Activated T-cell treated with anti-CD3 and anti-CD28 coated beads, Interleukin-2, amount 50 U/mL, for 4 hours (primary cell): ENCODE results near the gene CLIC3. TPM values are rescaled to one million over a fixed set of nuclear protein-coding genes. Genes with fewer than 3 reads are reported as not detected.

Experiments used
- ATAC-seq, 2 donors: fragments of 200-7000 bp; cut with Tn5 transposase; one replicate each; pipeline ENCODE4 v1.10.0; 2021
- DNase-seq: peaks from one replicate; pipeline ENCODE4 v3.0.0-alpha.2; 2020
- H3K27me3 Mint-ChIP-seq: one replicate; pipeline ENCODE4 v1.8.0; 2021; ENCODE audit warnings: low read depth, mixed read lengths
- H3K36me3 Mint-ChIP-seq: one replicate; pipeline ENCODE4 v1.8.0; 2022; ENCODE audit warnings: mixed read lengths; ENCODE audit not compliant: insufficient read depth
- H3K4me1 Mint-ChIP-seq: one replicate; pipeline ENCODE4 v1.8.0; 2021; ENCODE audit warnings: low read depth, mixed read lengths
- H3K4me3 Mint-ChIP-seq: one replicate; pipeline ENCODE4 v1.8.0; 2021; ENCODE audit warnings: mild to moderate bottlenecking, moderate library complexity, mixed read lengths
- H3K9me3 Mint-ChIP-seq: one replicate; pipeline ENCODE4 v1.8.0; 2021; ENCODE audit warnings: mixed read lengths
- total RNA-seq, 3 donors: library from RNA; stranded (reverse); gene quantifications; one replicate each; pipeline ENCODE4 v1.2.1, GENCODE V29; 2021

Gene CLIC3
- total RNA-seq, 3 donors from 2014 or later = 0.18 to 0.54 TPM; not detected in 1

DNA sequence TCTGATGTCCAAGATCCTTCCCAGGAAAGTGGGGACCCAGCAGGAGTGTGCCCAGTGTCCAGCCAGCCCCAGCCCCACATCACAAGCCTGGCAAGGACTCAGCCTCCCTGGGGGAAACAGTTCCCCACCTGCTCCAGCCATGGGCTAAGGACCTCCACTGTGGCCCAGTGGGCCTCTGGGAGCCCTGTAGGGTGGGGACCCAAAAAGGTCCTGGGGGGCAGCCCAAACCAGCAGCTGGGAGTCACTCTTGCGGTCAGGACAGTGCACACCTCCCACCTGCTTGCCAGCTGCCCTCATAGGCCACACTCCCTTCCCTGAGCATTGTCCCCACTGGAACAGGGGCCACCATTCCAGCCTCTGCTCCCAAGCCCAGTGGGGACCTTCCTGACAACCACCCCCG is 30.0 kb upstream of the CLIC3 start:
- Mint-ChIP-seq H3K27me3 (no peaks in the 10 kb centered on the region), H3K4me1 (peaks cover 32% of the 10 kb centered on the region), H3K4me3 (peak overlapping the region; percentile 78), H3K9me3 (no peaks in the 10 kb centered on the region), H3K36me3 (no peaks in the 10 kb centered on the region)
- DNase-seq (no peak), ATAC-seq (no peak)

DNA sequence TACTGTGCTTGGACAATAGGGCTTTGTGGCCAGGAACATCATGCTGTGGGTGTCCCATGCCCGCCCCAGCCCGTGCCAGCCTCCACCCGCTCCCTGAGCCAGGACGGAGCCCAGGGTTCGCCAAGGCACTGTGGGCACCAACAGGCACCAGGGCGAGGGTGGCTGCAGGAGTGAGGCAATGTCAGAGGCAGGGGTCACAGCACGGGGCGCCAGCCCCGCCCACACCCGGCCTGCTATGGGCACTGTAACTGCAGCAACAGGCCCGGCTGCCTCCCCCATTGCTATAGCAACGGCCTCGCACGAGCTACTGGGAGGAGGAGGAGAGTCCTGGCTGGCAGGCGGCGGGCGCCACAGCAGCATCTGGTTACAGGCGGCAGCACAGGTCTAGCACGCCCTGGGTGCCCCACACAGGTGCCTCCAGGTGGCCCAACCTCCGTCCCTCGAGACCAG is 29.2 kb upstream of the CLIC3 start:
- Mint-ChIP-seq H3K27me3 (no peaks in the 10 kb centered on the region), H3K4me3 (no peak overlapping the region), H3K36me3 (no peaks in the 10 kb centered on the region), H3K9me3 (no peaks in the 10 kb centered on the region), H3K4me1 (peaks cover 26% of the 10 kb centered on the region)
- no peak for DNase-seq
- no peak for ATAC-seq

DNA sequence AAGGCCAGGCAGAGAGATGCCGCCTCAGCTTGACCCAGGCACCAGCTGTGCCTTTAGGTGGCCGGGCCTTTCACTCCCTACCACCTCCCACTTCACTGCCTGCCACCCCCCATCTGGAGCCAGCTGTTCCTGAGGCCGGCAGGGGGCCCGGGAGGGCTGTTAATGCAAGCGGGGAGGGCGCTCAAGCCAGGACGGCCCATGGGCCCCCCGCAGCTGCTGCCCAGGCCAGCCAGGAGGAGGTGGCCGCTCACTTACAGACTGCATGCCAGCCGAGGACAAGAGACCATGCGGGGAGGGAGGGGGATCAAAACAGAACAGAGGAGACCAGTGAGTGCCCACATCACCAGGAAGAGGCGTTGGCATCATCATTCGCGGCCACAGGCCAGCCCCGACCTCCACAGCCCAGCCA is 27.2 kb upstream of the CLIC3 start:
- Mint-ChIP-seq H3K27me3 (no peaks in the 10 kb centered on the region), H3K4me3 (no peak overlapping the region), H3K36me3 (no peaks in the 10 kb centered on the region), H3K9me3 (no peaks in the 10 kb centered on the region), H3K4me1 (peaks cover 10% of the 10 kb centered on the region)
- ATAC-seq = no peak
- no peak for DNase-seq

DNA sequence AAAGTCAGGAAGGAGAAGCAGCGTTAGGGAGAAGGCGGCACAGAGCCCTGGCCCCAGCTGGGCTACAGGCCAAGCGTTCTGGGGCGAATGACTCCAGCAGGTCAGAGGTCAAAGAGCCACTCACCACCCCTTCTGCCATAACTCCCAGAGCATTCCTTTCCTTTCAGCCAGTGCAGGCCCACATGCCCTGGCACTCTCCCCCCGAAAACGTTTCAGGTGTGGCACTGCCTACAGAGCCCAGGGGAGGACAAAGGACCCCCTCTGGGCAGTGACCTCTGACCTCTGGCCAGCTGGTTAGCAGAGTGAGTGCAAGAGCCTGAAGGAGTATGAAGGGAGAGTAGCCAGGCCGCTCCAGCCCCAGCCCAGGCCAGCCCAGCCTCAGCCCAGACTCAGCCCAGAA is 26.8 kb upstream of the CLIC3 start:
- ATAC-seq = no peak

DNA sequence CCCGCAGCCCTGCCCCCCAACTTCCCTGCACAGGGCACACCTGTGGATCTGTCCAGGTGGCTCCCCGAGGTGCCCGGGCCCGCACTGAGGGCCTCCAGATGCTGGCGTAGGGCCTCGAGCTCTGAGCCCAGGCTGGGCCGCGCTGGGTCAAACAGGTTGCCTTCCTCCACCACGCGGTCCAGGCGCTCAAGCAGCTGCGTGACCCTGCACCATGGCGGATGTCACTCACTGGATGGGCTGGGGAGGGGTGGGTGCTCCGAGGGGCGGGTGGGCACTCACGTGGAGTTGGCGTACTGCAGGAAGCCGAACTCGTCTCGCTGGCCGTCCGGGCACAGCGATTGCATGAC is 26.3 kb upstream of the CLIC3 start:
- no peak for DNase-seq
- Mint-ChIP-seq H3K27me3 (no peaks in the 10 kb centered on the region), H3K9me3 (no peaks in the 10 kb centered on the region), H3K4me3 (no peak overlapping the region), H3K36me3 (no peaks in the 10 kb centered on the region), H3K4me1 (peaks cover 10% of the 10 kb centered on the region)
- ATAC-seq = no peak

More for the DNA sequence above, 26.8 kb upstream of the CLIC3 start:
- Mint-ChIP-seq H3K4me3 (no peak overlapping the region), H3K36me3 (no peaks in the 10 kb centered on the region), H3K4me1 (peaks cover 10% of the 10 kb centered on the region), H3K27me3 (no peaks in the 10 kb centered on the region), H3K9me3 (no peaks in the 10 kb centered on the region)
- no peak for DNase-seq

DNA sequence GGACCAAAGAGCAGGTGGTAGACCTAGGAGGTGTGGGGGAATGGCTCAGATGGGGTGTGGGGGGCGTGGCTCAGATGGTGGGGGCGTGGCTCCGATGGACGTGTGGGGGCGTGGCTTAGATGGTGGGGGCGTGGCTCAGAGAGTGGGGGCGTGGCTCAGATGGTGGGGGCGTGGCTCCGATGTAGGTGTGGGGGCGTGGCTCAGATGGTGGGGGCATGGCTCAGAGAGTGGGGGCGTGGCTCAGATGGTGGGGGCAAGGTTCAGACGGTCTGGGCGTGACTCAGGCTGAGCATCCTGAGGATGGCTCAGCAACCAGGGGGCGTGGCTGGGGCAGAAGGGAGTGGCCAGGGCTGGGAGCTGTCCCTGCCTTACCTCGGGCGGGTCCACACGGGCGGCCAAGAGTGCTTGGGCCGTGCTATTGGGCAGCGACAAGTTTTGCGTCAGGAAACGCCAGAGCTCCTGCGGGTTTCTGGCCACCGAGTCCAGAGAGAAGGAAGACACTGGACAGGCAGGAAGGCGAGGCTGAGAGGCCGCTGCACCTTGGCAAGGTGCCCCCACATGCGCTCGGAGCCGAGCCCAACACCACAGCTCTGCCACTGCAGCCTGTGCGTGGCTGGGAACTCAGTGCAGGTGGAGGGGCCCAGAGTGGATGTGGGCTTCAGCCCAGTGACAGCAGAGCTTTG is 25.8 kb upstream of the CLIC3 start:
- Mint-ChIP-seq H3K4me3 (no peak overlapping the region), H3K9me3 (no peaks in the 10 kb centered on the region), H3K27me3 (no peaks in the 10 kb centered on the region), H3K4me1 (peaks cover 8% of the 10 kb centered on the region), H3K36me3 (no peaks in the 10 kb centered on the region)
- peak; percentile 70 for DNase-seq
- peak; percentile 87 to 92 for ATAC-seq

DNA sequence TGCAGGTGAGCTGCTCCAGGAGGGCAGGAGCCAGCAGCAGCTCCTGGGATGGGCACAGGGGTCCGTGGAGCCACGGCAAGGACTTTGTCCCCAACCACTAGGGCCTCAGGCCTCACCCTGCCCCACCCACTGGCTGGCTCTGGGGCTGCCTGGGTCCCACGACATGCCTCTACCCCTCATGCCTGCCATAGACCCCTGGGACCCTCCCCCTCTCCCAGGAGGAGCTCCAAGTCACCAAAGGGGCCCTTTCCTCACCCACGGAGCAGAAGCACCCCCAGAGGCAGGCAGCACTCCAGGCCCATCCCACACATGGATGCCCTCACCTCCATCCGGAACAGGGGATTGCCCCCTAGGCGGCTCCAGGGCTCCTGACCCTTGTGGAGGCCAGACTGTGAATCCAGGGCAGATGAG is 25.2 kb upstream of the CLIC3 start:
- no peak overlapping the region for H3K4me3 Mint-ChIP-seq
- no peaks in the 10 kb centered on the region for H3K9me3 Mint-ChIP-seq
- peaks cover 3% of the 10 kb centered on the region for H3K4me1 Mint-ChIP-seq
- H3K36me3 Mint-ChIP-seq = no peaks in the 10 kb centered on the region
- H3K27me3 Mint-ChIP-seq = no peaks in the 10 kb centered on the region
- ATAC-seq (no peak), DNase-seq (no peak)

DNA sequence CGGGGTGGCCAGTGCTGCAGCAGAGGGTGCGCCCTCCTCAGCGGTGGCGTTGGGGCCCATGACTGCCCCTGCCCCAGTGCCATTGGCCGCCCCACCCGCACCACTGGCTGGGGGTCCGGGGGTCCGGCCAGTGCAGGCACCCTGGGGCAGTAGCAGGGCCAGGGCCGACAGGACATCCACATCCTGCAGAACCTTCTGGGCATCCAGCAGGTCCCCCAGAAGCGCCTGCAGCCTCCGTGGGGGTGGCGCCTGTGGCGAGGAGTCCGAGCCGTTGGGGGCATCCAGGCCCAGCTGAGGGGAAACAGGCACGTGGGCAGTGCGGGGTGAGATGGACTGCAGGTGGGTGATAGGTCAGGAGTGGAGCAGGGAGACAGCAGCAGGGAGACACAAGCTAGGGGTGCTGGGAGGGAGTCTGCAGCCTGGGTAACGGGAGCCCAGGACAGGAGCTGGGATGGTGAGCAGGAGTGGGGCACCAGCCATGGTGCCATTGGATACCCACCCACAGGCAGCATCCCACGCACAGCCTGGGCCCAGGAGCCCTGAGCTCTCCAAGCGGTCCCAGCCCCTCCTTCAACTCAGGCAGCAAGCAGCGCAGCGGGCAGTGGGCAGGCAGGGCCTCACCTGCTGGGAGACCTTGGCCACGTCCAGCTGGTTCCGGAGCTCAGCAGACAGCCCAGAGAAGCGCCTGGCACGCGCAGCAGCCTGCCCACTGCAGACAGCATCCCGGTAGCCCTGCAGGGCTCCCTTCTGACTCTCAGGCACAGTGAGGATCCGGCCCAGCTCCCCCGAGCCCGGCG is 24.6 kb upstream of the CLIC3 start:
- ATAC-seq (no peak), DNase-seq (no peak)
- H3K9me3 Mint-ChIP-seq = no peaks in the 10 kb centered on the region
- H3K4me1 Mint-ChIP-seq = peaks cover 2% of the 10 kb centered on the region
- no peak overlapping the region for H3K4me3 Mint-ChIP-seq
- H3K36me3 Mint-ChIP-seq = no peaks in the 10 kb centered on the region
- H3K27me3 Mint-ChIP-seq = no peaks in the 10 kb centered on the region

DNA sequence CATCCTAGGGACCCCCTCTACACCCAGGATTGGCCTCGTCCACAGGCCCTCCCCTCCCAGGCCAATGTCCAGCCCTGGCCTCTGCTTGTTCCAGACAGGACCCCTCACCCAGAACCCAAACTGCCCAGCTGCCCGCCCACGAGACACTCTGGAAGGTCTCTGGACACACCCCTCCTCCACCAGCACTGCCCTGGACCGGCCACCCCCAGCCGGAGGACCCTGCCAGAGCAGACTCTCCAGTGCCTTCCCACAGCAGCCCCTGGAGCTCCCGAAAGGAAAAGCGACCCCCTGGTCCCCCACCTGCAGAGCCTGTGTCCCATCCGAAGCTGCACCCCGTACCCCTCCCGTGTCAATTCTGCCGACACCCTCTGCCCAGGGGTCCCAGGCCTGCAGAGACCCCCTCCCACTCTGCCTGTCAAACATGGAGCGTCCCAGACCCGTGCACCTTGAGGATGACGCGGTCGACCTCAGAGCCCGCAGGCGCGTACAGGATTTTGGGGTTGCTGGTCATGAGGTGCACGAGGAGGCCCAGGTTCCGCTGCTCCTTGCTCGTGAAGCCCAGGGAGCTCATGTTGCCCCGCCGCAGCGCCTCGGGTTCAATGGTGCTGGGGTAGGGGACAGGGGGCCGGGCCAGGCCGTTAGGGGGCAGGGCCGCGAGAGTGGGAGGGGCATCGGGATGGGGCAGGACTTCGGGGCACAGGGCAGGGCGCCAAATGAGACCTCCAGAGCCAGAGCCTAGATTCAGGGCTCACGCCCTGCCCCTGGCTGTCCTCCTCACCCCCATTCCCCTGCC is 23.7 kb upstream of the CLIC3 start:
- no peak for DNase-seq
- H3K9me3 Mint-ChIP-seq = no peaks in the 10 kb centered on the region
- H3K4me1 Mint-ChIP-seq = peaks cover 2% of the 10 kb centered on the region
- no peaks in the 10 kb centered on the region for H3K36me3 Mint-ChIP-seq
- no peak for ATAC-seq
- H3K27me3 Mint-ChIP-seq = no peaks in the 10 kb centered on the region
- no peak overlapping the region for H3K4me3 Mint-ChIP-seq

DNA sequence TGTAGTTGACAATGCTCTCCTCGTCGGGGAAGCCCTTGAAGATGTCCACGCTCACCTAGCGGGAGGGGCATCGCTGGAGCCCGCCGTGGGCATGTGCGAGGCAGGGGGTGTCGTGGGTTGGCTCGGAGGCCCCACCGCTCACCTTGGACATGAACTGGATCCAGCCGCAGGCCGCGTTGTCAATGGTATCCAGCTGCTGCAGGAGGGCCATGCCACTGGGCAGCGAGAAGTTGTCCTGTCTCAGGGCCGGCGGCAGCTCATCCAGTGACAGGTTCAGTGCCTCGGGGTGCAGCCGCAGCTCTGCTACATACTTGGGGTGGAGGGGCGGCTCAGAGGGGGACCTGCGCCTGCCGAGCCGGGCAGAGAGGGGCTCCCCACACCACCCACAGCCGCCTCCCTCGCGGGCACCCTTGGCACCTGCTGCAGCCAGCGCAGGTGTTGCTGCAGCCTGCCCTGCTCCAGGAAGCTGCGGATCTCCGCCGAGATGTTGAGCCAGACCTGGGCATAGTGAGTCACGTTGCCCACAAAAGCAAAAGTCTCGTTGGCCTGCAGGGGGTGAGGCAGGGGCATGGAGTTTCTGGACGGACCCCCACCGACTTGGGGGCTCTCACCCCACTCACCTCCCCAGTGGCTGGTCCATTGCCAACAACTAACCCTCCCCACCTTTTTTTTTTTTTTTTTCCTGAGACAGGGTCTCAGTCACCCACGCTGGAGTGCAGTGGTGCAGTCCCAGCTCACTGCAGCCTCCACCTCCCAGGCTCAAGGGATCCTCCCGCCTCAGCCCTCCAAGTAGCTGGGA is 22.6 kb upstream of the CLIC3 start:
- no peaks in the 10 kb centered on the region for H3K9me3 Mint-ChIP-seq
- H3K36me3 Mint-ChIP-seq = no peaks in the 10 kb centered on the region
- H3K4me1 Mint-ChIP-seq = peaks cover 2% of the 10 kb centered on the region
- ATAC-seq (no peak), DNase-seq (no peak)
- no peak overlapping the region for H3K4me3 Mint-ChIP-seq
- no peaks in the 10 kb centered on the region for H3K27me3 Mint-ChIP-seq

DNA sequence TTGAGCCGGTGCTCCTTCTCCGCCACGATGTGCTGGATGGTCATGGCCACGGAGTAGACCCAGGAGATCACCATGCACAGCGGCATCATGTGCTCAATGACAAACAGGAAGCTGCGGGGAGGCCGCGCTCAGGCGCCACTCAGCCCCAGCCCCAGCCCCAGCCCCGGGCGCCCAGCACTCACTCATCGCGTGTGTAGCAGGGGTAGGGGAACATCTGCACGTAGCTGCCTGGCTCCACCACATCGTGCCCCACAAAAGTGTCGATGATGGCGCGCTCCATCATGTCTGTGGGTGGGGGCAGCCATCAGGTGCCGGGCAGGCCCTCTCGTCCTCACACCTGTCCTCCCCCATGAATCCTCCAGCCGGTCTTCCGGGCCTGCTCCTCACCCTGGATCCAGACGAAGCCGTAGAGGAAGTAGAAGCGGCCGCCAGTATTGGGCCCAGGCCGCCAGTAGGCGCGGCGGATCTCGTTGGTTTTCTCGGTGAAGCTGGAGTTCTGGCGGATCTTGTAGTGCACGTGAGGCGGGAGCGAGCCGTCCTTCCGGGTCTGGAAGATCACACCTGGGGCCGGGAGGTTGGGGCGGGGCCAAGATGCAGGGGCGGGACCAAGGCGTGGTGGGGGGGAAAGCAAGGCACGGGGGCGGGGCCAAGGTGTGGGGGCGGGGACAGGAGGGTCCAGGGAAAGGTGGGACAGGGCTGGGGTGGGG is 21.6 kb upstream of the CLIC3 start:
- Mint-ChIP-seq H3K4me1 (peaks cover 2% of the 10 kb centered on the region), H3K36me3 (no peaks in the 10 kb centered on the region), H3K9me3 (no peaks in the 10 kb centered on the region), H3K27me3 (no peaks in the 10 kb centered on the region), H3K4me3 (no peak overlapping the region)
- DNase-seq (no peak), ATAC-seq (no peak)

DNA sequence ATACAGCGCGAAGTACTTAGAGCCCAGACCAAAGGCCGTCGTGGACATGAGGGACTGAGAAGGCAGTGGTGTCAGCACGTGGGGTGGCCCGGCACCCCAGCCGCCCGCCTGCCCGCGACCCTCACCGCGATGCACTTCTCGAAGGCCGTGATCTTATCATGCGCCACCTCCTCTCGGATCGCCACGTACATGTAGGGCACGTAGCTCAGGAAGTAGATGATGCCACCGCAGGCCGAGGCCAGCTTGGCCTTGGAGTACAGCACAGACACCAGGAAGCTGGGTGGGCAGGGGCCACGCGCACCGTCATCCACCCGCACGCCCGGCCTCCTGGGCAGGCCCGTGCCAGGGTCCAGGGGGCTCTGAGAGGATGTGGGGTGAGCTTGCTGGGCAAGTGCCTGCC is 20.7 kb upstream of the CLIC3 start:
- H3K4me3 Mint-ChIP-seq = no peak overlapping the region
- no peaks in the 10 kb centered on the region for H3K27me3 Mint-ChIP-seq
- ATAC-seq = no peak
- DNase-seq = no peak
- H3K36me3 Mint-ChIP-seq = no peaks in the 10 kb centered on the region
- peaks cover 1% of the 10 kb centered on the region for H3K4me1 Mint-ChIP-seq
- H3K9me3 Mint-ChIP-seq = no peaks in the 10 kb centered on the region

DNA sequence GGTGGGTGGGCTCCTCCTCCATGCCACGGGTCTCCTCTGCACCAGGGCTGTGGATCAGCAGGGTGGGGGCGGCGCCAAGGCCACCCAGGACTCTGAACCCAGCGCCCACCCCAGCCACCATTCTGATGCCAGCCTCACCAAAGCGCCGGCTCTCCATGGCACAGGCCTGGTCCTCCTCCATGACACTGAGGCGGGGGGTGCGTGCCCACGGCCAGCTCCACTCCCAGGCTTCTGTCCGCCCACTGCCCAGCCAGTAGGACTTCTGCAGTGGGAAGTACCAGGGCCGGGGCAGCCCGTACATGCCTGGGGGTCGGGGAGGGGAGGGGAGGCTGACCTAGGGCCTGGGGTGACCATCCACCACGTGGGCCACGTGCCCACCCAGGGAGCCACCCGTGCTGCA is 20.1 kb upstream of the CLIC3 start:
- H3K36me3 Mint-ChIP-seq = peaks cover 1% of the 10 kb centered on the region
- H3K4me3 Mint-ChIP-seq = no peak overlapping the region
- ATAC-seq = no peak
- no peaks in the 10 kb centered on the region for H3K27me3 Mint-ChIP-seq
- H3K4me1 Mint-ChIP-seq = no peaks in the 10 kb centered on the region
- no peaks in the 10 kb centered on the region for H3K9me3 Mint-ChIP-seq
- DNase-seq = no peak
